GM12801 (cell line): ENCODE data around the gene RABGAP1L.

Source experiments
- TF ChIP-seq, protein P1 (sequence below): IDR thresholded peaks from one replicate; pipeline ENCODE4 v1.5.1; 2011; ENCODE audit warnings: control low read depth; ENCODE audit not compliant: insufficient read length; ENCODE audit errors: extremely low read depth

The RABGAP1L gene

DNA sequence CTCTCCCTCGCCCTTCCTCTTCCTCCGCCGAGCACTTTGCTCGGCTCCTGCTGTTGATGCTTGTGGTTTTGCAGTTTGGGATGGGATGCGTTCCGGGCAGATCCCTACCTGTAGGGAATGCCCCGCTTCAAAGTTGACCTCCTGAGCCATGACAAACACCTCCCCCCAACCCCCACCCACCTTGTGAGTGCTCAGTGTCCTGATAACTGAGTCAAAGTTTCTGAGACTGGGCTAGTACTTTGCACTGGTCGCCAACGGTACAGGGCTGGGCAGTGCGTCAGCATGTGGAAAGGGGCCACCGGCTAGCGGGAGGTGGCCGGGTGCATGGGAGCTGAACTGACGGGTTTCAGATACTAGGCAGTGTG lies 771 bp downstream of the RABGAP1L start:
- TF ChIP-seq, protein P1, sequence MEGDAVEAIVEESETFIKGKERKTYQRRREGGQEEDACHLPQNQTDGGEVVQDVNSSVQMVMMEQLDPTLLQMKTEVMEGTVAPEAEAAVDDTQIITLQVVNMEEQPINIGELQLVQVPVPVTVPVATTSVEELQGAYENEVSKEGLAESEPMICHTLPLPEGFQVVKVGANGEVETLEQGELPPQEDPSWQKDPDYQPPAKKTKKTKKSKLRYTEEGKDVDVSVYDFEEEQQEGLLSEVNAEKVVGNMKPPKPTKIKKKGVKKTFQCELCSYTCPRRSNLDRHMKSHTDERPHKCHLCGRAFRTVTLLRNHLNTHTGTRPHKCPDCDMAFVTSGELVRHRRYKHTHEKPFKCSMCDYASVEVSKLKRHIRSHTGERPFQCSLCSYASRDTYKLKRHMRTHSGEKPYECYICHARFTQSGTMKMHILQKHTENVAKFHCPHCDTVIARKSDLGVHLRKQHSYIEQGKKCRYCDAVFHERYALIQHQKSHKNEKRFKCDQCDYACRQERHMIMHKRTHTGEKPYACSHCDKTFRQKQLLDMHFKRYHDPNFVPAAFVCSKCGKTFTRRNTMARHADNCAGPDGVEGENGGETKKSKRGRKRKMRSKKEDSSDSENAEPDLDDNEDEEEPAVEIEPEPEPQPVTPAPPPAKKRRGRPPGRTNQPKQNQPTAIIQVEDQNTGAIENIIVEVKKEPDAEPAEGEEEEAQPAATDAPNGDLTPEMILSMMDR: no peak

DNA sequence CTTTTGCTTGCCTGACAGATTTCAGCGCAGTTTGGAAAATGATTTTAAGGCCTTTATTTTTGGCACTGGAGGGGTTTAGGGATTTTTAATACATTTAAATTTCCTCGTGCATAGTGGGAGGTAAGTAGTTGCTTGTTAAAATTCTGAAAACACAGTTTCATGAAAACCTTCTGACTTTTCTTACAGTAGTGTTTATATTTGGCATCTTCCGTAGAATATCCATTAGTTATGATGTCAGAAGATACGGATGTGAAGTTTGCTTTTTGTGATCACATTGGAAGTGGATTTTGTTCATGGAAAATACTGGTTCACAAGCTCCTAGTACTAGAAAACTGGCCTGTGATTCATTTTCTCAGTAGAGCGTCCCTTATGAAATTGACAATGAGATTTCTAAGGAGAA lies 1.3 kb downstream of the RABGAP1L start:
- TF ChIP-seq, protein P1: no peak

- TF ChIP-seq, protein P1: no peak
Measured at GRCh38 chr1:174161813-174162212, 2.5 kb downstream of the RABGAP1L start.

GRCh38 chr1:174164826-174165225 lies 5.5 kb downstream of the RABGAP1L start:
- TF ChIP-seq, protein P1: no peak

DNA sequence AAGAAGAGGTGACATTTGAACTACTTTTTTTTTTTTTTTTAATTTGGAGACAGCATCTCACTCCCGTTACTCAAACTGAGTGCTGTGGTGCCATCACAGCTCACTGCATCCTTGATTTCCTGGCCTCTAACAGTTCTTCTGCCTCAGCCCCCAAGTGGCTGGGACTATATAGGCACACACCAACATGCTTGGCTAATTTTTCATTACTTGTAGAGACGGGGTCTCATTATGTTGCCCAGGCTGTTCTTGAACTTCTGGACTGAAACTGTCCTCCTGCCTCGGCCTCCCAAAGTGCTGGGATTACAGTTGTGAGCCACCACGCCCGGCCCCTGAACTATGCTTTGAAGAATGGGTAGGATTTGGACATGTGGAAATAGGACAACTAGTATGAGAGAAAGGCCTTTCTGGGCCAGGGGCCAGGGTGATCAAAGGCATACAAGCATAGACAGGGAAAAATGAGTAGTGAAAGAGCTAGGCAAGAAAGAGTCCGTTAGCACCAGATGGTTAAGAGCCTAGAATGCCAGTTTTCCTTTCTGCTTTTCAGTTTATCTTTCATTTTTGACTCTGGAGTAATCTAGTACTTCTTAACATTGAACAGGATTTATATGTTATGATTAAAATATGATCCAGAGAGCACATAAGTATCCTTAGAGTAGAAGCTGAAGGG lies 6.3 kb downstream of the RABGAP1L start:
- TF ChIP-seq, protein P1: no peak

DNA sequence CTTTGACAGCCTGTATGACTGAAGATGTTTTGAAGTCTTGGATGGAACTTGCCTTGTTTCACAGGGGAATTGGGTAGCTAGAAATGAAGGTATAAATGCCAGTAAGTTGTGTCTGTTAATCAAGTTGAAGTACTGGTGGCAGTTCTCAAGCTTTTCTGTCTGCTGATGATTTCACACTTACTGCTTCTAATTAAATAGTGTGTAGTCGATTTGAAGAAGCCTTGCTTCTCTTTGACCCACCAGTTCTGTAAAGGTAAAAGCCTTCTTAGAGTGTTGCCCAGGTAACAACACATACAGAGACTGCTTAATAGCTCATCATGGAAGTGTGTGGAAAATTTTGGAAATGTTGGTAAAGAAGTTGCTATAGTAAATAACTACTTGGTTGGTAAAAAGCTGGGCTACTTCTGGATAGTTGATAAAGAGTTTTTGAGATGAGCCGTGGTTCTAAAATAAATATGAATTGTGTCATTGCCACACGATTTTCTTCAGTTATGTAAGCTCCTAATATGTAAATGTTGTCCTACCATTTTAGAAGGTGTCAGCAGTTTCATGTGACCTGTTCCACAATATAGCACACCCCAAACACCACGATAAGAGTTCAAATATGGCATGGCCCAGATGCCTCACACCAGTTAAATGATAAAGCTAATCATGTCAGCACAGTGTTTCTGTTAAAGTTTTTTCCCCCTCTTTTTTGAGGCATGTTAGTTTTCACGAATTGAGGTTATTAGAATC lies 7.4 kb downstream of the RABGAP1L start:
- TF ChIP-seq, protein P1: no peak

- TF ChIP-seq, protein P1: no peak
Measured at GRCh38 chr1:174167265-174167803, 8.0 kb downstream of the RABGAP1L start.
